GM20431 (cell line): ENCODE results near the gene CDH11.

Experiments used
- in situ Hi-C: fragments of 300-500 bp; cut with MseI, MboI; formaldehyde crosslinking; loops from one replicate; pipeline ENCODE4 v1.15.0; 2020; ENCODE audit warnings: low sequenced_read_pairs; ENCODE audit not compliant: unreplicated experiment

CDH11 gene

GRCh38 chr16:65044026-65044425, 77.8 kb downstream of the CDH11 start:
- in situ Hi-C loops, result no loop called here

GRCh38 chr16:65042438-65043365, 79.2 kb downstream of the CDH11 start:
- in situ Hi-C loops, result no loop called here

- in situ Hi-C loops, result no loop called here
Measured at GRCh38 chr16:65041667-65042066, 80.2 kb downstream of the CDH11 start.

- in situ Hi-C loops, result no loop called here
Measured at GRCh38 chr16:65038100-65038499, 83.8 kb downstream of the CDH11 start.

GRCh38 chr16:65037556-65037955, 84.3 kb downstream of the CDH11 start:
- in situ Hi-C loops, result no loop called here

- in situ Hi-C loops, result no loop called here
Measured at GRCh38 chr16:65034915-65035314, 86.9 kb downstream of the CDH11 start.

GRCh38 chr16:65032387-65032786, 89.5 kb downstream of the CDH11 start:
- in situ Hi-C loops, result no loop called here

GRCh38 chr16:65024767-65025178, 97.1 kb downstream of the CDH11 start:
- in situ Hi-C loops, result no loop called here

GRCh38 chr16:65023802-65024201, 98.1 kb downstream of the CDH11 start:
- in situ Hi-C loops, result no loop called here

GRCh38 chr16:65021852-65022595, 99.8 kb downstream of the CDH11 start:
- in situ Hi-C loops, result no loop called here

GRCh38 chr16:65016754-65017153, 105.1 kb downstream of the CDH11 start:
- in situ Hi-C loops, result no loop called here

- in situ Hi-C loops, result no loop called here
Measured at GRCh38 chr16:65015599-65015998, 106.3 kb downstream of the CDH11 start.

GRCh38 chr16:65012357-65012756, 109.5 kb downstream of the CDH11 start:
- in situ Hi-C loops, result no loop called here

GRCh38 chr16:65010125-65010524, 111.7 kb downstream of the CDH11 start:
- in situ Hi-C loops, result no loop called here

- in situ Hi-C loops, result no loop called here
Measured at GRCh38 chr16:65005696-65006095, 116.2 kb downstream of the CDH11 start.

- in situ Hi-C loops, result no loop called here
Measured at GRCh38 chr16:65004570-65004969, 117.3 kb downstream of the CDH11 start.

- in situ Hi-C loops, result no loop called here
Measured at GRCh38 chr16:65003621-65004020, 118.2 kb downstream of the CDH11 start.

GRCh38 chr16:65002265-65002664, 119.6 kb downstream of the CDH11 start:
- in situ Hi-C loops, result no loop called here

- in situ Hi-C loops, result no loop called here
Measured at GRCh38 chr16:65000654-65001053, 121.2 kb downstream of the CDH11 start.

GRCh38 chr16:64997751-64998150, 124.1 kb downstream of the CDH11 start:
- in situ Hi-C loops, result no loop called here

GRCh38 chr16:64997121-64997520, 124.7 kb downstream of the CDH11 start:
- in situ Hi-C loops, result no loop called here
